Fibroblast of mammary gland (primary cell): ENCODE results near the gene ECSCR.
"Not testable (repeated sequence)": the region's sequence is repeated elsewhere in the genome, so short reads cannot be mapped to it uniquely, and the experiment has no call there.

Experiments used
- DNase-seq: peaks from one replicate; pipeline ENCODE4 v3.0.0-alpha.2; 2010; ENCODE audit warnings: low read depth
- H3K4me3 ChIP-seq: 2 replicates; pipeline ENCODE4 v1.5.1; 2011; ENCODE audit warnings: low read depth, mild to moderate bottlenecking, low read length, moderate library complexity; ENCODE audit not compliant: control insufficient read depth
- TF ChIP-seq, protein P1 (sequence below): conservative IDR thresholded peaks from 2 replicates; pipeline ENCODE4 v1.5.1; 2011; ENCODE audit warnings: low read depth, low read length, inconsistent platforms; ENCODE audit not compliant: control insufficient read depth, insufficient read depth

Gene ECSCR

GRCh38 chr5:139451176-139451575 lies 11.4 kb downstream of the ECSCR start:
- TF ChIP-seq, protein P1, sequence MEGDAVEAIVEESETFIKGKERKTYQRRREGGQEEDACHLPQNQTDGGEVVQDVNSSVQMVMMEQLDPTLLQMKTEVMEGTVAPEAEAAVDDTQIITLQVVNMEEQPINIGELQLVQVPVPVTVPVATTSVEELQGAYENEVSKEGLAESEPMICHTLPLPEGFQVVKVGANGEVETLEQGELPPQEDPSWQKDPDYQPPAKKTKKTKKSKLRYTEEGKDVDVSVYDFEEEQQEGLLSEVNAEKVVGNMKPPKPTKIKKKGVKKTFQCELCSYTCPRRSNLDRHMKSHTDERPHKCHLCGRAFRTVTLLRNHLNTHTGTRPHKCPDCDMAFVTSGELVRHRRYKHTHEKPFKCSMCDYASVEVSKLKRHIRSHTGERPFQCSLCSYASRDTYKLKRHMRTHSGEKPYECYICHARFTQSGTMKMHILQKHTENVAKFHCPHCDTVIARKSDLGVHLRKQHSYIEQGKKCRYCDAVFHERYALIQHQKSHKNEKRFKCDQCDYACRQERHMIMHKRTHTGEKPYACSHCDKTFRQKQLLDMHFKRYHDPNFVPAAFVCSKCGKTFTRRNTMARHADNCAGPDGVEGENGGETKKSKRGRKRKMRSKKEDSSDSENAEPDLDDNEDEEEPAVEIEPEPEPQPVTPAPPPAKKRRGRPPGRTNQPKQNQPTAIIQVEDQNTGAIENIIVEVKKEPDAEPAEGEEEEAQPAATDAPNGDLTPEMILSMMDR = no peak
- H3K4me3 ChIP-seq = no peak overlapping the region
- DNase-seq = no peak

DNA sequence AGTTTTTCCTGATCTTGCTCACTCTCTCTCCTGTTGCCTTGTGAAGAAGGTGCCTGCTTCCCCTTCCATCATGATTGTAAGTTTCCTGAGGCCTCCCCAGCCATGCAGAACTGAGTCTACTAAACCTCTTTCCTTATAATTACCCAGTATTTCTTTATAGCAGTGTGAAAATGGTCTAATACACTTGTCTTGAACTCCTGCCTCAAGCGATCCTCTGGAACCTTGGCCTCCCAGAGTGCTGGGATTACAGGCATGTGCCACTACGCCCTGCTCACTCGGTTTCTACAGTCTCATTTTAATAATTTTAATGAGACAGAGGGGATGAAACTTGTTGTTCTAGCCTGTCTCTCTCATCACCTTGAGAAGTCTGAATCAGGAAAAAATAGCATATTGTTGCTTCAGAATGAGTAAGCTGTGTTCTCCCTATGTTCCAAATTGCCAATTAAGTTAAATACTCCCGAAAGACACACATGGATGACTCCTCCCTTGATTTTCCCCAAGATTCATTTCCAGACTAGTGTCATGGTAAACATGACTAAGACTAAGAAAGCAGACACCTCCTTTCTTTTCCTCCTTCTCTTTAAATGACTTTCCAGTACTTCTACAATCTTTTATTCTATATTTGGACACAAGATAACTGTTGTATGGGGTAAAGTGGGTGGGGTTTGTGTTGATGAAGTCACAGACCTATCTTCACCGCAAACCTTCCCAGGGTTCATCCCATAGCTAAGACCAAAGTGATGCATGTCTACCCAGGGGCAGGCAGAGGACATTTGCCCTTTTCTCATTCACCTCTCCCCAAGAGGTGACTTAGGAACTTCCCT lies 15.4 kb downstream of the ECSCR start:
- TF ChIP-seq, protein P1 = no peak
- DNase-seq = peak; percentile 81
- no peak overlapping the region for H3K4me3 ChIP-seq

DNA sequence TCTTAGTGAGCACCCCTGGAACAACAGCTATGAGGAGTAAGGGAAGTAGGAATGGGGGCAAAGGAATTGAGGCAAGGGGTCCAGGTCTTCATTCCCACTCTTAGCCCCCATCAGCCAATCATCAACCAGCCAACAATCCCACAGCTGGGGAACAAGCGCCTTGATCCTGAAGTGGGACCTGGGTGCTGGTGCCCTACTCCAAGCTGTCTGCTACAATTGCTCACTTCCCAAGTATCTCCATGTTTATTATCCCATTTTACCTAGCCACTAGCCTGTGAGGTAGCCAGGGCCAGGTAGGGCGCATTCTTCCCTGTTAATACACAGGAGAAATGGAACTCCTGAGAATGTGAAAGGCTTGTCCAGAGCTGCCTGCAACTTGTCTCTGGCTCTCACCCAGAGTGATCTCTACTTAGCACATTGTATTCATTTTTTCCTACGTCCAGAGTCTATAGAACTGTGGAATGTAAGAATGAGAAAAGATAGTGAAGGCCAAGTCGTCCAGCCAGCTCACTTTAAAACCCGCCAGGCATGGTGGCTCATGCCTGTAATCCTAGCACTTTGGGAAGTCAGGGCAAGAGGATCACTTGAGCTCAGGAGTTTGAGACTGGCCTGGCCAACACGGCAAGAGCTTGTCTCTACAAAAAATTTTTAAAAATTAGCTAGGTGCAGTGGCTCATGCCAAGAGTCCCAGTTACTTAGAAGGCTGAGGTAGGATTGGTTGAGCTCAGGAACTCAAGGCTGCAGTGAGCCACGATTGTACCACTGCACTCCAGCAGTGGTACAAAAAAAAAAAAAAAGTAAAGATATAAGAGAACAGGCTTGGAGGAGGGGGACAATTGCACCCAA lies 17.0 kb downstream of the ECSCR start:
- peak; percentile 30 for DNase-seq

DNA sequence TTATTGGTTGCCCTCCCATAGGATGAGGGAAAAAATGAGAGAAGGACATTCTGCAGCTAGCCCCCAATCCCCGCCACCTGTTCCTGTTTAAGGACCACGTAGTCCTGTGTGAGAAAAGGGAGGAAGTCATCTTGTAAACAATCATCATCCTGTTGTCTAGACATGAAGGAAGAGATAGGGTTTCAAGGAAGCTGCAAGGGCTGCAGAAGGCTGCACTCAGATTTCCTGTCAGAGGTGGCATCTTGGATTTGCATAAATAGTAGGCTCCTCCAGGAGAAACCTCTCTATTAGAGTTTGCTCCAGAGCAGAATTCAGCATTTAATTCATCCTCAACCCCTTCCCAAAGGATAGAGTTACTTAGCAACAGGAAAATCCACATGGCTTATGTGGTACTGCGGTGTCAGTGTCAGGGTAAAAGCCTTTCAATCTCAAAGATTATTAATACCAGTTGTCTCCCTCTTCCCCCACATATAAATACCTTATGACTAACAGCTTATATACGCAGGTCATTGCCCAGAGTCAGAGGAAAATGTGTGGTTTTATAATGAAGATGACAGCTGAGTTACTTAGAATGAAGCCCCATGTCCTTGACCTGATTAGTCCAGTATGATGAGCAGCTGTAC lies 18.6 kb downstream of the ECSCR start:
- H3K4me3 ChIP-seq = no peak overlapping the region
- TF ChIP-seq, protein P1 = no peak
- DNase-seq = peak; percentile 85

More for the DNA sequence above, 17.0 kb downstream of the ECSCR start:
- TF ChIP-seq, protein P1 = no peak
- no peak overlapping the region for H3K4me3 ChIP-seq

- not testable (repeated sequence) for DNase-seq, H3K4me3 ChIP-seq
Measured at GRCh38 chr5:139440416-139440815, 22.1 kb downstream of the ECSCR start.

GRCh38 chr5:139439013-139439903 lies 23.3 kb downstream of the ECSCR start, which contains the start of gene DNAJC18:
TSS of gene DNAJC18 (minus strand) at chr5:139439525. CDS start at chr5:139439445, 80 bp downstream.
- DNase-seq = peak; percentile 92
- TF ChIP-seq, protein P1 = no peak
- peak within 1 kb of the TSS; percentile 99 for H3K4me3 ChIP-seq
